Activated T-helper 1 cell treated with anti-CD3 and anti-CD28 coated beads, Interleukin-12 subunit alpha, Interleukin-12 subunit beta, Interleukin-2, Interleukin-4 antibody, amounts not matched to agents 30 ng/mL and 10 ng/mL and 1 ng/mL, durations not matched to agents 14 hours and 24 hours and 36 hours (primary cell): ENCODE measurements around the gene NRARP. TPM values are rescaled to one million over a fixed set of nuclear protein-coding genes. Genes with fewer than 3 reads are reported as not detected.

Source experiments
- DNase-seq: peaks from one replicate; pipeline ENCODE4 v3.0.0; 2021; ENCODE audit warnings: low spot score
- H3K27ac Mint-ChIP-seq: one replicate; pipeline ENCODE4 v1.8.0; 2021; ENCODE audit warnings: mild to moderate bottlenecking, mixed read lengths
- H3K27me3 Mint-ChIP-seq: one replicate; pipeline ENCODE4 v1.8.0; 2022; ENCODE audit warnings: mild to moderate bottlenecking, moderate library complexity, mixed read lengths; ENCODE audit not compliant: insufficient read depth
- H3K36me3 Mint-ChIP-seq: one replicate; pipeline ENCODE4 v1.8.0; 2021; ENCODE audit warnings: low read depth, mixed read lengths
- H3K4me1 Mint-ChIP-seq: one replicate; pipeline ENCODE4 v1.8.0; 2021; ENCODE audit warnings: low read depth, mixed read lengths
- H3K4me3 Mint-ChIP-seq: one replicate; pipeline ENCODE4 v1.8.0; 2021; ENCODE audit warnings: mild to moderate bottlenecking, moderate library complexity, mixed read lengths
- H3K9me3 Mint-ChIP-seq: one replicate; pipeline ENCODE4 v1.8.0; 2021; ENCODE audit warnings: mixed read lengths
- intact Hi-C: fragments of 100-400 bp; cut with micrococcal nuclease; formaldehyde crosslinking; loops from one replicate; pipeline ENCODE4 v1.15.1; 2024
- total RNA-seq: library from RNA; stranded (reverse); gene quantifications from 2 replicates; pipeline ENCODE4 v1.2.3, GENCODE V29; 2022

Gene NRARP
- total RNA-seq, 1 donor from 2014 or later: 15.4 TPM

DNA sequence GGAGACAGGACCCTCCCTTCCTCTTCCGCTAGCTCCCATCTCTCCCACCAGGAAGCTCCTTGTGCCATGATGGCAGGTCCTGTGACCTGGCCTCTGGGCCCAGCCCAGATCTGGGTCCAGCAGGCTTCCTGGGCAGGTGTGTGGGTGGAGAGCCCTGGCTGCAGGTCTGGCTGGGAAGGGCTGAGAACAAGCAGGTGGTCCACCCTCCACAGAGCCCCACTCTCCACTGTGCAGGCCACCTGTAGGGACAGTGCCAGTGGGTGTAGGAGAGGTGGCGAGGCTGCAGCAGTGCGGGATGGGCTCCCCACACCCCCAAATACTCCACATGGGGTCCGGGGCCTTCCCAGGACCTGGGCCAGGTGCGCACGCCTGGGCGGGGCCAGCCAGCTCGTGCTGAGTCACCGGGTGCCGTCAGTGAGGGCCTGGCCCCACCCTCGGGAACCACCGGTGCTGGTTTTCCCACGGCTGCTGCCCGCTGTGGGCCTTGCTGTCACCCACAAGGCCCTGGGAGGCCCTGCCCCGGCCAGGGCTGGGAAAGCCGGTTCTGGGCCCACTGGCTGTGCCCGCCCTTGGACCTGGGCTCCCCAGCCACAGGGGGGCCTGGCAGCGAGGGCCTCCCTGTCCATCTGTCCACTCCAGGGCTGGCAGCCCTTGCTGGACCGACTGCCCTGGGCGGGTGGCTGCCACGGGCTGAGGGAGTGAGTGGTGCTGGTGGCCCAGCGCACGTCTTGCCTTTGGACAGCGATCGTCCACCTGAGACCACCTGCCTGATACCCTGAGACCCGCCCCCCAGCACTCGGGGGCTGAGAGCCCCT, 9.3 kb upstream of the NRARP start:
- H3K27me3 Mint-ChIP-seq: no peaks in the 10 kb centered on the region
- H3K4me3 Mint-ChIP-seq: no peak overlapping the region
- H3K27ac Mint-ChIP-seq: no peak overlapping the region
- no peaks in the 10 kb centered on the region for H3K9me3 Mint-ChIP-seq
- DNase-seq: no peak
- intact Hi-C loops: no loop called here
- no peaks in the 10 kb centered on the region for H3K36me3 Mint-ChIP-seq
- H3K4me1 Mint-ChIP-seq: no peaks in the 10 kb centered on the region

GRCh38 chr9:137310189-137311052, 8.3 kb upstream of the NRARP start:
- Mint-ChIP-seq H3K4me3 (no peak overlapping the region), H3K36me3 (no peaks in the 10 kb centered on the region), H3K27me3 (no peaks in the 10 kb centered on the region), H3K9me3 (no peaks in the 10 kb centered on the region), H3K4me1 (no peaks in the 10 kb centered on the region), H3K27ac (no peak overlapping the region)
- no peak for DNase-seq
- intact Hi-C loops: no loop called here

- no peak overlapping the region for H3K27ac Mint-ChIP-seq
- H3K36me3 Mint-ChIP-seq: no peaks in the 10 kb centered on the region
- H3K27me3 Mint-ChIP-seq: no peaks in the 10 kb centered on the region
- intact Hi-C loops: no loop called here
- H3K4me3 Mint-ChIP-seq: no peak overlapping the region
- no peaks in the 10 kb centered on the region for H3K4me1 Mint-ChIP-seq
- H3K9me3 Mint-ChIP-seq: no peaks in the 10 kb centered on the region
- DNase-seq: no peak
Observed at GRCh38 chr9:137309368-137310188, 7.5 kb upstream of the NRARP start.

GRCh38 chr9:137308057-137308619, 6.1 kb upstream of the NRARP start:
- H3K27me3 Mint-ChIP-seq: peaks cover 2% of the 10 kb centered on the region
- DNase-seq: no peak
- intact Hi-C loops: no loop called here
- H3K9me3 Mint-ChIP-seq: no peaks in the 10 kb centered on the region
- no peak overlapping the region for H3K27ac Mint-ChIP-seq
- no peaks in the 10 kb centered on the region for H3K4me1 Mint-ChIP-seq
- no peak overlapping the region for H3K4me3 Mint-ChIP-seq
- no peaks in the 10 kb centered on the region for H3K36me3 Mint-ChIP-seq

DNA sequence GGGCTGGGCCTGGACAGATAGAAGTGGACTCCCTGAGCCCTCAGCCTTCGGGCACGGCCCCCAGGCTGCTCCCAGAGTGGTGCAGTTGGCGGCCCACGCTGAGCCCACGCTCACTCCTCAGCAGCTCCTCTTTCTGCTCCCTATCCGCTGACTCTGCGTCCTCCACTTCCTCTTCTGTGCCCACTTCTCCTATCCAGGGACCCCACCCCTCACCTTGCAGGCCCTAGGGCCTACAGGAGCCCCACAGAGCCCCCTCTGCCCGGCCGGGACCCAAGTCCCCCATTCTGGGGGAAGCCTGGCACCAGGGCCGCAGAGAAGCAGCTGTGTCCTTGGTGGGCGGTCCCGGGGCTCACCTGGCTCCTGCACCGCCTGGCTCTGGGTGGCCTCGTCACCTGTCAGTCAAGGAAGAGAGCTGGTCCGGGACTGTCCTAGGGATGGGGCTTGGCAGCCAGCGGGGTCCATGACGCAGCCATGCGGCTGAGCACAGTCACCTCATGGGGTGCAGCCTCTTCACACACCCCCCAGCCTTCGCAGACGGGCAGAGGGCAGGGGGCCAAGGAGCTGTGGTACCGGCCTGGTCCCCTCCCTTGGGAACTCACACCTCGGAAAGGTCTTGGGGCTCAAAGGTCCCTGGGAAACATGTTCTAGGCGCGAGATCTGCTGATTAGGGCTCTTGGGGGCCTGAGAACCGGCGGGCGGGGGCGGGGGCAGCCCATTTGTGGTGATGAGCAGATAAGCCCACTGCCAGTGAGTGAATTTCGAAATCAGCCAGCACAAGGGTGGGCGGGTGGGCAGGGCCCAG, 5.4 kb upstream of the NRARP start:
- Mint-ChIP-seq H3K27me3 (peaks cover 2% of the 10 kb centered on the region), H3K27ac (no peak overlapping the region), H3K4me3 (no peak overlapping the region), H3K36me3 (no peaks in the 10 kb centered on the region), H3K9me3 (no peaks in the 10 kb centered on the region), H3K4me1 (no peaks in the 10 kb centered on the region)
- intact Hi-C loops: no loop called here
- DNase-seq: no peak

DNA sequence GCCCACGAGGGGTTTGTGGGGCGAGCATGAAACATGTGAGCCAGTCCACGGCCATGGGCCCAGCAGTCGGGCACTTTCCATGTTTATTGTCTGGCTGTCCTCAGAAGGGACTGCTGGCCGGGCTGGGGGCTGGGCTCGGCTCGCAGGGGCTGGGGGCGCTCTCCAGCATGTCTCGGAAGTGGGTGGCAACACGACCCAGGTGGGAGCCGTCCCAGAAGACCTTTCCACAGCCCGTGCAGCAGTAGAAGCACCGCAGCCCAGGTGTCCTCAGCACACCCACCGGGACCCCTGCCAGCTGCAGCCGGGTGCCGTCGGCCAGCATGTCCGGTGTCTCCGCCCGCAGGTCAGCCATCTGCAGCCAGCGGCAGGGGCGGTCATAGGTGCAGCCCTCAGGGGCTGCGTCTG, 4.8 kb upstream of the NRARP start:
- no peak for DNase-seq
- intact Hi-C loops: no loop called here
- H3K27ac Mint-ChIP-seq: no peak overlapping the region
- no peak overlapping the region for H3K4me3 Mint-ChIP-seq
- H3K27me3 Mint-ChIP-seq: peaks cover 2% of the 10 kb centered on the region
- no peaks in the 10 kb centered on the region for H3K4me1 Mint-ChIP-seq
- no peaks in the 10 kb centered on the region for H3K9me3 Mint-ChIP-seq
- H3K36me3 Mint-ChIP-seq: no peaks in the 10 kb centered on the region

- H3K4me1 Mint-ChIP-seq: no peaks in the 10 kb centered on the region
Observed at GRCh38 chr9:137306066-137306849, 4.2 kb upstream of the NRARP start.

GRCh38 chr9:137305798-137306065, 3.7 kb upstream of the NRARP start:
- intact Hi-C loops: no loop called here
- Mint-ChIP-seq H3K4me1 (peaks cover 3% of the 10 kb centered on the region), H3K27me3 (peaks cover 4% of the 10 kb centered on the region), H3K4me3 (no peak overlapping the region), H3K36me3 (no peaks in the 10 kb centered on the region), H3K27ac (peak overlapping the region; percentile 84), H3K9me3 (no peaks in the 10 kb centered on the region)
- DNase-seq: no peak

More at GRCh38 chr9:137306066-137306849, 4.2 kb upstream of the NRARP start:
- Mint-ChIP-seq H3K36me3 (no peaks in the 10 kb centered on the region), H3K27me3 (peaks cover 2% of the 10 kb centered on the region), H3K9me3 (no peaks in the 10 kb centered on the region), H3K27ac (no peak overlapping the region), H3K4me3 (no peak overlapping the region)
- intact Hi-C loops: no loop called here
- no peak for DNase-seq

- intact Hi-C loops: no loop called here
- Mint-ChIP-seq H3K9me3 (no peaks in the 10 kb centered on the region), H3K4me1 (peaks cover 5% of the 10 kb centered on the region), H3K4me3 (peak overlapping the region; percentile 39), H3K27ac (peak overlapping the region; percentile 84), H3K27me3 (peaks cover 6% of the 10 kb centered on the region), H3K36me3 (no peaks in the 10 kb centered on the region)
- DNase-seq: peak; percentile 51
Observed at GRCh38 chr9:137305060-137305797, 3.2 kb upstream of the NRARP start.

DNA sequence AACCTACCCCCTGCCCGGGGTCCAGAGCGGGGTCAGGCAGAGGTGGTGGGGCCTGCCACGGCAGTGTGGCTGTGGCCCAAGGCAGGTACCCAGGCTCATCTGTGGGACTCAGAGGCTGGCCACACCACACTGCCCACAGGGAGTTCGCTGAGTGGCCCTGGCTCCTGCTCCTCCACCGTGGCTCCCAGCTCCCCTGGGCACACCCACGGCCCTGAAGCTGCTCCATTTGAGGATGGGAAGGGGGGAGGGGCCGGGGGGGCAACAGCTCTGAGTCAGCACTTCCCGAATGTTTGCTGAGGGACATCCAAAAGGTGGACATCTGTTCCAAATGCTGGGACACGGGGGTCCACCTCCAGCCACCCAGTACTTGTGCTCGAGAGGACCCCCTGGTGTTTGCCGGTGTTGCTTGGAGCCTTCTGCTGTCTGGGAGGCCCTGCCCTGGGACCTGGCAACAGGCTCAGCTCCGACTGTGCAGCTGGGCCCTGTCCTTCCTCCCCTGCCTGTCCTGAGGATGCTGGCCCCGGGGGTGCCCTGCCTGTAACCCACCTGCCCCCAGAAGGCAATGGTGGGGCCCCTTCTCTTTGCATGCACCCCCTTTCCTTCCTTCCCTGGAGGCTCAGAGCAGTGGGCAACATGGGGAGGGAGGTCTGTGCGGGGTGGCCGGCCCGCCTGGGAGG, 2.5 kb upstream of the NRARP start:
- H3K4me3 Mint-ChIP-seq: no peak overlapping the region
- intact Hi-C loops: no loop called here
- no peak for DNase-seq
- peaks cover 9% of the 10 kb centered on the region for H3K4me1 Mint-ChIP-seq
- H3K36me3 Mint-ChIP-seq: no peaks in the 10 kb centered on the region
- no peaks in the 10 kb centered on the region for H3K9me3 Mint-ChIP-seq
- no peak overlapping the region for H3K27ac Mint-ChIP-seq
- H3K27me3 Mint-ChIP-seq: peaks cover 12% of the 10 kb centered on the region
